ENCODE data around the gene NOG.

DNA sequence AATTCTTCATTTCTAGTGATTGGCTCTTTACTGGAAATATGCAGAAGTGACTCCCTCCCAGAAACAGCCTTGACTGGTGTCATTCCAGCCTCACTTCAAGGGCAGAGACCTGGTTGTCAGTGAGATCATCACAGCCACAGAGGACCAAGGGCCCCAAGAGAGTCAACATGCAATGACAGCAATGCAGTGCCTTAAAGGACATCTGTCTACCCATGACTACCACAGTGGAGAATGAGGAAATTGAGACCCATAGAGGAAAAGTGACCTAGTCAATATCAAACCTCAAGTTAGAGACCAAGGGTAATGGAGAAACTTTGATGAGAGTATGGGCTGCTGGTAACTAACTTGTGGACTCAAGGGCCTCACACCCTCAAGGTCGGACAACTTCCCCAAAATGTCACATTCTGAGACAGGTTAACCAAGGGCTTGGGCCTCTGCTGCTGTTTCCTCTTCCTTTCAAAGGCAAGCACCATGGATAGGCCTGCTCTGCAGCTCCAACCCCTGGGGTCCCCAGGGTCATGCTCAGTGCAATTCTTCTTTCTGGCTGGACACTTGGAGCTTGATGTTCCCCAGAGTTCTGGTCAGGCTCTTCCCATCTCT, 11.3 kb downstream of the NOG start:
- TF ChIP-seq, protein P1, sequence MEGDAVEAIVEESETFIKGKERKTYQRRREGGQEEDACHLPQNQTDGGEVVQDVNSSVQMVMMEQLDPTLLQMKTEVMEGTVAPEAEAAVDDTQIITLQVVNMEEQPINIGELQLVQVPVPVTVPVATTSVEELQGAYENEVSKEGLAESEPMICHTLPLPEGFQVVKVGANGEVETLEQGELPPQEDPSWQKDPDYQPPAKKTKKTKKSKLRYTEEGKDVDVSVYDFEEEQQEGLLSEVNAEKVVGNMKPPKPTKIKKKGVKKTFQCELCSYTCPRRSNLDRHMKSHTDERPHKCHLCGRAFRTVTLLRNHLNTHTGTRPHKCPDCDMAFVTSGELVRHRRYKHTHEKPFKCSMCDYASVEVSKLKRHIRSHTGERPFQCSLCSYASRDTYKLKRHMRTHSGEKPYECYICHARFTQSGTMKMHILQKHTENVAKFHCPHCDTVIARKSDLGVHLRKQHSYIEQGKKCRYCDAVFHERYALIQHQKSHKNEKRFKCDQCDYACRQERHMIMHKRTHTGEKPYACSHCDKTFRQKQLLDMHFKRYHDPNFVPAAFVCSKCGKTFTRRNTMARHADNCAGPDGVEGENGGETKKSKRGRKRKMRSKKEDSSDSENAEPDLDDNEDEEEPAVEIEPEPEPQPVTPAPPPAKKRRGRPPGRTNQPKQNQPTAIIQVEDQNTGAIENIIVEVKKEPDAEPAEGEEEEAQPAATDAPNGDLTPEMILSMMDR (IDR thresholded peaks at IDR 0.05) = no peak
- TF ChIP-seq POLR2A (IDR thresholded peaks at IDR 0.05) = no peak
